Endothelial cell (in vitro differentiated cells): ENCODE measurements around the gene CFAP74. TPM values are rescaled to one million over a fixed set of nuclear protein-coding genes. Genes with fewer than 3 reads are reported as not detected.

ENCODE experiments used
- DNase-seq: peaks from one replicate; pipeline ENCODE4 v3.0.0; 2021; ENCODE audit warnings: low spot score
- H3K27ac Mint-ChIP-seq: one replicate; pipeline ENCODE4 v1.8.0; 2021; ENCODE audit warnings: mixed read lengths, inconsistent platforms; ENCODE audit not compliant: unreplicated experiment
- H3K27me3 Mint-ChIP-seq: one replicate; pipeline ENCODE4 v1.8.0; 2021; ENCODE audit warnings: mild to moderate bottlenecking, moderate library complexity, mixed read lengths, inconsistent platforms; ENCODE audit not compliant: unreplicated experiment
- H3K36me3 Mint-ChIP-seq: one replicate; pipeline ENCODE4 v1.8.0; 2021; ENCODE audit warnings: mild to moderate bottlenecking, low read depth, mixed read lengths, inconsistent platforms; ENCODE audit not compliant: unreplicated experiment
- H3K4me1 Mint-ChIP-seq: one replicate; pipeline ENCODE4 v1.8.0; 2021; ENCODE audit warnings: mild to moderate bottlenecking, mixed read lengths, inconsistent platforms; ENCODE audit not compliant: unreplicated experiment
- H3K4me3 Mint-ChIP-seq: one replicate; pipeline ENCODE4 v1.8.0; 2021; ENCODE audit warnings: mild to moderate bottlenecking, mixed read lengths, inconsistent platforms; ENCODE audit not compliant: unreplicated experiment
- H3K9me3 Mint-ChIP-seq: one replicate; pipeline ENCODE4 v1.8.0; 2021; ENCODE audit warnings: mixed read lengths, inconsistent platforms; ENCODE audit not compliant: unreplicated experiment
- total RNA-seq: library from RNA; stranded (reverse); fragmentation: NEBNext Ultra II Directional; extraction: Animal tissue kit (Norgen Biotek cat#: 25700); gene quantifications from one replicate; pipeline ENCODE4 v1.2.1, GENCODE V29; 2021; ENCODE audit not compliant: unreplicated experiment
- TF ChIP-seq, protein P1 (sequence below): fragments of 200-600 bp; sonication (generic); IDR thresholded peaks from one replicate; pipeline ENCODE4 v1.5.0; 2021; ENCODE audit warnings: antibody characterized with exemption; ENCODE audit not compliant: unreplicated experiment

The CFAP74 gene
- total RNA-seq, 1 donor from 2014 or later: not detected

DNA sequence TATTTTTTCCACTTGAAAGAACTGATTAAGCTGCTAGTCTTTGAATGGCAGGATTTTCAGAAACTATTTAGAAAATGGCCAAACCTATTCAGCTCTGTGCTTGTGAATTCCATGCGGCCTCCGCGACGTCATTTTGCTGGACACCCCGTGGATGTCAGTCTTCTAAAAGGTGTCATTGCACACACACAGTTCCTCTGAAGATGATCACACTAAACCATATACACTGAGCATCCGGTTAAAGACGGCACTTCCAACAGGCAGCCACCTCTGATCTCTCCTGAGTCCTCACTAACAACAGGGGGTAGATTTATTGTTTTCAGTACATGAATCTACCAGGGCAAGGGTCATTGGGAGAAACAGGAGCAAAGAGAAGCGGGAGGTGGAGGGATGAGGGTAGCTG, 9.1 kb downstream of the CFAP74 start:
- TF ChIP-seq, protein P1, sequence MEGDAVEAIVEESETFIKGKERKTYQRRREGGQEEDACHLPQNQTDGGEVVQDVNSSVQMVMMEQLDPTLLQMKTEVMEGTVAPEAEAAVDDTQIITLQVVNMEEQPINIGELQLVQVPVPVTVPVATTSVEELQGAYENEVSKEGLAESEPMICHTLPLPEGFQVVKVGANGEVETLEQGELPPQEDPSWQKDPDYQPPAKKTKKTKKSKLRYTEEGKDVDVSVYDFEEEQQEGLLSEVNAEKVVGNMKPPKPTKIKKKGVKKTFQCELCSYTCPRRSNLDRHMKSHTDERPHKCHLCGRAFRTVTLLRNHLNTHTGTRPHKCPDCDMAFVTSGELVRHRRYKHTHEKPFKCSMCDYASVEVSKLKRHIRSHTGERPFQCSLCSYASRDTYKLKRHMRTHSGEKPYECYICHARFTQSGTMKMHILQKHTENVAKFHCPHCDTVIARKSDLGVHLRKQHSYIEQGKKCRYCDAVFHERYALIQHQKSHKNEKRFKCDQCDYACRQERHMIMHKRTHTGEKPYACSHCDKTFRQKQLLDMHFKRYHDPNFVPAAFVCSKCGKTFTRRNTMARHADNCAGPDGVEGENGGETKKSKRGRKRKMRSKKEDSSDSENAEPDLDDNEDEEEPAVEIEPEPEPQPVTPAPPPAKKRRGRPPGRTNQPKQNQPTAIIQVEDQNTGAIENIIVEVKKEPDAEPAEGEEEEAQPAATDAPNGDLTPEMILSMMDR: no peak
- Mint-ChIP-seq H3K36me3 (no peaks in the 10 kb centered on the region), H3K4me1 (peaks cover 6% of the 10 kb centered on the region), H3K27ac (peak overlapping the region; percentile 15), H3K4me3 (no peak overlapping the region), H3K9me3 (no peaks in the 10 kb centered on the region), H3K27me3 (peaks cover 2% of the 10 kb centered on the region)
- DNase-seq: no peak

DNA sequence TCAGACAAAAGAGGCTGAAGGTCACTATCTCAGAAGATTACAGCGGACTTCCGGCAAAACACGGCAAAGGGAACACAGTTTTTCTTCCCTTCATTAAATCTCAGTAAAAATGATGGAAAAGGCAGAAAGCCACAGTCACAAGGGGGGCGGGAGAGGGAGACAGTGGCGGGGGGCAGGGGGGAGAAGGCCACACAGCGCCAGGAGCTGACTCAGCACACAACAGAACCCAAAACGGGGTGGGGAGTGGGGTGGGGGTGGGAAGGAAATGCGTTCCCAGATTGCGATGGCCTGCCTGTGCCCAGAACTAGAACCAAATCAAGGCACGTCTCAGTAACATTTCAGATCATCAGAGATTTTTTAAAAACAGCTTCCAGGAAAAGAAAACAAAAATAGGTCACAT, 13.4 kb downstream of the CFAP74 start:
- TF ChIP-seq, protein P1: no peak
- H3K4me1 Mint-ChIP-seq: no peaks in the 10 kb centered on the region
- peaks cover 5% of the 10 kb centered on the region for H3K27me3 Mint-ChIP-seq
- no peaks in the 10 kb centered on the region for H3K9me3 Mint-ChIP-seq
- DNase-seq: no peak
- no peak overlapping the region for H3K27ac Mint-ChIP-seq
- H3K4me3 Mint-ChIP-seq: no peak overlapping the region
- no peaks in the 10 kb centered on the region for H3K36me3 Mint-ChIP-seq

DNA sequence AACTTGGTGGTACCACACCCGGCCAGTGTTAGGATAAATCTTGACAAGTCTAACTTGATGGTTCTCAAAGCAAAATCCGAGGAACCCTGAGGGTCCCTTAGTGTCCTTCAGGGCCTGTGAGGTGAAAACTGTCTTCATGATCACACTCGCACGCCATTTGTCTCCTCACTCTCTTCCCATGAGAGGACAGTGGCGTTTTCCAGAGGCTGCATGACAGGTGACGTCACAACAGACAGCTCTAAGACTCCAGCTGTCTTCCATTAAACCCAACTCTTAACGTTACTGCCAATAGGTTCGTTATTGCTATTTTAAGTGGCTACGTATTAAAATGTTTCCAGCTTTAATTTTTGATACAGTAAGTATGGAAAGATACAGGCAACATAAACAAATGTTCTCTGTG, 13.8 kb downstream of the CFAP74 start:
- no peaks in the 10 kb centered on the region for H3K9me3 Mint-ChIP-seq

DNA sequence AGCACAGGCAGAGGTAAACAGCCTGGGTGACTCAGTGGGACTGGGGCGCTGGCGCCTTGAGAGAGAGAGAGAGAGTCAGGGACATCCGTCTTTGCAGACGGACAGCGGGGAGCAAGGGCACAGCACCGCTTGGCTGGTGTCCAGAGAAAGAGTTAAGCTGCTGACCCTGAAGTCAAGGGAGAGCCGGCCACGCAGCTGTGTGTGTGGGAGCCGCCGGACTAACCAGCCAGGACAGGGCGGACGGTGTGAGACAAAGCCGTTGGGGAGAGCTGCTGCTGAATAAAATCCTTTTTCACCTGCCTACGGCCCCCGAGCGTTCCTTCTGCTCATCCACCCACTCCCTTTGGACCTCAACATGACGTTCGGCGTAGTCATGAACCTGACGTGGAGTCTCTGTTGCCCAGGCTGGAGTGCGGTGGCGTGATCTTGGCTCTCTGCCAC, 14.5 kb downstream of the CFAP74 start:
- H3K4me3 Mint-ChIP-seq: no peak overlapping the region
- TF ChIP-seq, protein P1: no peak
- no peak for DNase-seq

More for the DNA sequence above, 13.8 kb downstream of the CFAP74 start:
- Mint-ChIP-seq H3K27ac (no peak overlapping the region), H3K4me3 (no peak overlapping the region), H3K27me3 (peaks cover 5% of the 10 kb centered on the region), H3K4me1 (no peaks in the 10 kb centered on the region), H3K36me3 (no peaks in the 10 kb centered on the region)
- TF ChIP-seq, protein P1: no peak
- no peak for DNase-seq

DNA sequence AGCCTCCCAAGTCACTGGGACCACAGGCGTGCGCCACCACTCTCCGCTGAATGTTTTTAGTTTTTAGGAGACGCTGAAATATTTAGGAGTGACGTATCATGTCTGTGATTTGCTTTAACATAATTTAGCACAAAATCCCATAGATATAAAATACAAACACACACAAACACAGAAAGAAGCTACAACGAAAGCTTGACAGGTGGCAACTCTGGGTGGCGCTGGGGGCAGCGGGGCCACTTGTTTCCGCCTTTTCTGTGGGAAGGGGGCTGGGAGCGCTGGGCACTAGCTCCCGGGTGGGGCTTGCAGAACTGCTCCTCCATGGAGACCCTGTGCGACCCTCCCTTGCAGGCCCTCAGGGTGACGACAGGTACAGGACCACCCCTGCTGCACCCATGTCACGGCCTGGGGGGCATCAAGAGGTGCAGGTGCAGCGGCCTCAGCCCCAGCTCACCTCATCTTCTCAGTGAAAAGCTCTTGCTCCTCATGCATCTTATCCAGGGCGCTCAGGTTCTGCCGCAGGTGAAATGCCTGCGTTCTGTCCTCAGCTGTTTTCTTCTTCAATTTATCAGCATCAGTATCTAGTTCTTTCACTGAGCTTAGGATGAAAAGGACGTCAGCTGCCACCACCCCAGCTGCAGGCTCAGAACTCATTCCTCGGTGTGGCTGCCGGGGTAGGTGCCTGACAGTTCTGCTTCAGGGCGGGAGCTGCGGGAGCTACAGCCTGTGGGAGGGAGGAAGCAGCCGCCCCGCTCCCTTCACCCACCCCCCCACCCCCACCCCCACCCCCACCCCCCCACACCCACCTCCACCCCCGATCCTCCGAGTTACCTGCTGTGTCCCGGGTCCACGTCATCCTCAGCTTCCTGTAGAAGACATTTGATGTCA, 15.3 kb downstream of the CFAP74 start:
- H3K9me3 Mint-ChIP-seq: no peaks in the 10 kb centered on the region
- H3K4me3 Mint-ChIP-seq: no peak overlapping the region
- DNase-seq: no peak
- H3K4me1 Mint-ChIP-seq: no peaks in the 10 kb centered on the region
- no peak overlapping the region for H3K27ac Mint-ChIP-seq
- H3K27me3 Mint-ChIP-seq: peaks cover 5% of the 10 kb centered on the region
- H3K36me3 Mint-ChIP-seq: no peaks in the 10 kb centered on the region
- TF ChIP-seq, protein P1: no peak

More for the DNA sequence above, 14.5 kb downstream of the CFAP74 start:
- Mint-ChIP-seq H3K27ac (no peak overlapping the region), H3K4me1 (no peaks in the 10 kb centered on the region), H3K27me3 (peaks cover 5% of the 10 kb centered on the region), H3K36me3 (no peaks in the 10 kb centered on the region), H3K9me3 (no peaks in the 10 kb centered on the region)
